Inflammatory macrophage treated with lipopolysaccharide for 1 hour (primary cell): ENCODE data around the gene ZCCHC12.

Source experiments
- DNase-seq, 2 donors: peaks; one replicate each; pipeline ENCODE4 v3.0.0-alpha.2; 2020 to 2022

ZCCHC12 gene

GRCh38 chrX:118872102-118872566, 48.5 kb downstream of the ZCCHC12 start:
- no peak for DNase-seq
